ENCODE data around the gene RC3H2. TPM values are rescaled to one million over a fixed set of nuclear protein-coding genes. Genes with fewer than 3 reads are reported as not detected.
"Not testable (repeated sequence)": the region's sequence is repeated elsewhere in the genome, so short reads cannot be mapped to it uniquely, and the experiment has no call there.

Gene RC3H2
- total and polyA plus RNA-seq, 7 donors = 11.4 to 49.5 (median 43.8) TPM

- Histone ChIP-seq H3K36me3 (peaks cover 34 to 100% (median 68%) of the 10 kb centered on the region in 4 donors), H3K27me3 (no peaks in the 10 kb centered on the region), H3K9me3 (no peaks in the 10 kb centered on the region), H3K4me3 (no peak overlapping the region), H3K4me1 (no peaks in the 10 kb centered on the region), H3K27ac (no peak overlapping the region)
- DNase-seq = no peak
- intact Hi-C loops (cut with DNase I) = no loop called here
- TF ChIP-seq POLR2AphosphoS5 (IDR thresholded peaks at IDR 0.05) (no peak), EP300 (IDR thresholded peaks at IDR 0.05) (no peak), POLR2A (IDR thresholded peaks at IDR 0.05) (no peak), CTCF (IDR thresholded peaks at IDR 0.05) (no peak)
- WGBS, 2 donors = 61 to 85% methylated on average over 2 of the region's 2 CpGs
Observed at GRCh38 chr9:122879443-122879842, 25.7 kb downstream of the RC3H2 start.

DNA sequence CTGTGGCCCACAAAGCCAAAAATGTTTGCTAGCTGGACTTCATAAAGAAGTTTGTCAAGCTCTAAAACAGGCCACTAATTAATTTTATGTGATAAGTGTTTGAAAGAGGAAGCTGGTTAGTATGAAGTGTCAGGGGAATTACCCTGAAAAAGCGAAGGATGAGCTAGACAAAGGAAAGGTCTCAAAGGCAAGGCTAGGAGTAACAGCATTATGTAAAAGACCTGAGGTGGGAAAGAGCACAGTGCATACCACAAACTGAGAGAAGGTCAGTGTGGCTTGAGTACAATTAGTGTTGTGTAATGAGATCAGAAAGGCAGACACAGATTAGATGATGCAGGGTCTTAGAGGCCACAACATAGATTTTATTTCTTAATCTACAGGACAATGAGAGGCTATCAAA lies 29.6 kb downstream of the RC3H2 start:
- Histone ChIP-seq H3K36me3 (peaks cover 34 to 100% (median 58%) of the 10 kb centered on the region in 4 donors), H3K9me3 (no peaks in the 10 kb centered on the region), H3K4me1 (no peaks in the 10 kb centered on the region), H3K27ac (no peak overlapping the region), H3K27me3 (no peaks in the 10 kb centered on the region), H3K4me3 (no peak overlapping the region)
- 67 to 88% methylated on average over 1 of the region's 1 CpG for WGBS, 2 donors
- TF ChIP-seq POLR2AphosphoS5 (IDR thresholded peaks at IDR 0.05) (no peak), POLR2A (IDR thresholded peaks at IDR 0.05) (no peak), EP300 (IDR thresholded peaks at IDR 0.05) (no peak), CTCF (IDR thresholded peaks at IDR 0.05) (no peak)
- DNase-seq = no peak
- intact Hi-C loops (cut with DNase I) = no loop called here

DNA sequence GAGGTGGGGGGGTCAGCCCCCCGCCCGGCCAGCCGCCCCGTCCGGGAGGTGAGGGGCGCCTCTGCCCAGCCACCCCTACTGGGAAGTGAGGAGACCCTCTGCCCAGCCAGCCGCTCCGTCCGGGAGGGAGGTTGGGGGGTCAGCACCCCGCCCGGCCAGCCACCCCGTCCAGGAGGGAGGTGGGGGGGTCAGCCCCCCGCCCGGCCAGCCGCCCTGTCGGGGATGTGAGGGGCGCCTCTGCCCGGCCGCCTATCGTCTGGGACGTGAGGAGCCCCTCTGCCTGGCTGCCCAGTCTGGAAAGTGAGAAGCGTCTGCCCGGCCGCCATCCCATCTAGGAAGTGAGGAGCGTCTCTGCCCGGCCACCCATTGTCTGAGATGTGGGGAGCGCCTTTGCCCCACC lies 37.9 kb downstream of the RC3H2 start:
- H3K27me3 ChIP-seq; DNase-seq; H3K27ac ChIP-seq; H3K4me3 ChIP-seq; intact Hi-C loops (cut with DNase I); H3K4me1 ChIP-seq; H3K9me3 ChIP-seq: not testable (repeated sequence)
- 90 to 97% methylated on average over 11 to 13 of the region's 27 CpGs for WGBS, 2 donors
- peaks cover 3 to 51% (median 14%) of the 10 kb centered on the region in 4 donors for H3K36me3 ChIP-seq

DNA sequence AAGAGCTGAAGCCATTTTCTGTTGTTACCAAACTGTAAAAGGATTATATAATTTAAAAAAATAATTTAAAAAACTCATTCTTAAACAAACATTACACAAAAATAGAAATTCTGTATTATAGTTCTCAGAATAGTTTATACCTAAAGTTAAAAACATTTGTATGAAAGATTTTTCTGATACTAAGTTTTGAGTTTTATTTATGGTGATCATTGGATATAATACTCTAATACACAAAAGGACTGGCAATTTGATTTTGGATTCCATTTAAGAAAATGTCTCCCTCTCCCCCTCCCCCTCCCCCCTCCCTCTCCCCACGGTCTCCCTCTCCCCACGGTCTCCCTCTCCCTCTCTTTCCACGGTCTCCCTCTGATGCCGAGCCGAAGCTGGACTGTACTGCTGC lies 39.1 kb downstream of the RC3H2 start:
- TF ChIP-seq CTCF (IDR thresholded peaks at IDR 0.05) (no peak), EP300 (IDR thresholded peaks at IDR 0.05) (no peak), POLR2A (IDR thresholded peaks at IDR 0.05) (no peak), POLR2AphosphoS5 (IDR thresholded peaks at IDR 0.05) (no peak)
- Histone ChIP-seq H3K4me1 (no peaks in the 10 kb centered on the region), H3K36me3 (peaks cover 3 to 40% (median 9%) of the 10 kb centered on the region in 4 donors), H3K9me3 (no peaks in the 10 kb centered on the region), H3K27ac (no peak overlapping the region), H3K27me3 (no peaks in the 10 kb centered on the region), H3K4me3 (no peak overlapping the region)
- intact Hi-C loops (cut with DNase I) = no loop called here
- 100% methylated on average over 1 of the region's 5 CpGs; no CpG with 5 or more reads in 1 of the 2 donors for WGBS, 2 donors
- no peak for DNase-seq

- WGBS, 2 donors = 90% methylated on average over 7 of the region's 7 CpGs
- Histone ChIP-seq H3K36me3 (peaks cover 3 to 40% (median 9%) of the 10 kb centered on the region in 4 donors), H3K9me3 (no peaks in the 10 kb centered on the region), H3K4me1 (no peaks in the 10 kb centered on the region), H3K4me3 (no peak overlapping the region), H3K27ac (no peak overlapping the region), H3K27me3 (no peaks in the 10 kb centered on the region)
- TF ChIP-seq EP300 (IDR thresholded peaks at IDR 0.05) = no peak
- TF ChIP-seq CTCF (IDR thresholded peaks at IDR 0.05) = no peak
- TF ChIP-seq POLR2AphosphoS5 (IDR thresholded peaks at IDR 0.05) = no peak
- TF ChIP-seq POLR2A (IDR thresholded peaks at IDR 0.05) = no peak
- intact Hi-C loops (cut with DNase I) = no loop called here
- DNase-seq = no peak
Observed at GRCh38 chr9:122865300-122865699, 39.9 kb downstream of the RC3H2 start.

Data from sigmoid colon (tissue), 7 donors.